Mesendoderm (in vitro differentiated cells): ENCODE measurements around the gene USP13.
"Not testable (repeated sequence)": the region's sequence is repeated elsewhere in the genome, so short reads cannot be mapped to it uniquely, and the experiment has no call there.

Source experiments
- DNase-seq: peaks from one replicate; pipeline ENCODE4 v3.0.0; 2013
- H2AK5ac ChIP-seq: 2 replicates; pipeline ENCODE4 v1.6.1; 2013; ENCODE audit warnings: low read length, inconsistent platforms
- H2BK120ac ChIP-seq: 2 replicates; pipeline ENCODE4 v1.6.1; 2013; ENCODE audit warnings: low read depth, mild to moderate bottlenecking, low read length, moderate library complexity, mixed read lengths
- H2BK15ac ChIP-seq: replicated peaks from 2 replicates; pipeline ENCODE4 v1.6.1; 2013; ENCODE audit warnings: low read depth, mild to moderate bottlenecking, moderate library complexity
- H2BK5ac ChIP-seq: 2 replicates; pipeline ENCODE4 v1.6.1; 2013; ENCODE audit warnings: low read length, inconsistent platforms
- H3K18ac ChIP-seq: 2 replicates; pipeline ENCODE4 v1.6.1; 2013; ENCODE audit warnings: mild to moderate bottlenecking, low read length, mixed read lengths
- H3K23ac ChIP-seq: one replicate; pipeline ENCODE4 v1.6.1; 2013; ENCODE audit warnings: low read length
- H3K27ac ChIP-seq: 2 replicates; pipeline ENCODE4 v1.5.1; 2013; ENCODE audit warnings: low read depth, mild to moderate bottlenecking, inconsistent platforms, low read length, moderate library complexity
- H3K27me3 ChIP-seq: 2 replicates; pipeline ENCODE4 v1.6.1; 2013; ENCODE audit warnings: low read length, control low read depth, mild to moderate bottlenecking, inconsistent platforms; ENCODE audit not compliant: insufficient read depth, poor library complexity
- H3K36me3 ChIP-seq: 2 replicates; pipeline ENCODE4 v1.6.1; 2013; ENCODE audit warnings: low read length, inconsistent platforms; ENCODE audit not compliant: control insufficient read depth, insufficient read depth
- H3K4ac ChIP-seq: one replicate; pipeline ENCODE4 v1.6.1; 2013; ENCODE audit warnings: low read depth, mild to moderate bottlenecking, low read length, moderate library complexity
- H3K4me1 ChIP-seq: 2 replicates; pipeline ENCODE4 v1.6.1; 2013; ENCODE audit warnings: low read depth, low read length, inconsistent platforms; ENCODE audit not compliant: control insufficient read depth
- H3K4me2 ChIP-seq: 2 replicates; pipeline ENCODE4 v1.6.1; 2013; ENCODE audit warnings: low read length
- H3K4me3 ChIP-seq: 2 replicates; pipeline ENCODE4 v1.5.1; 2013; ENCODE audit warnings: mild to moderate bottlenecking, low read length
- H3K56ac ChIP-seq: one replicate; pipeline ENCODE4 v1.6.1; 2013; ENCODE audit warnings: low read length
- H3K79me1 ChIP-seq: 2 replicates; pipeline ENCODE4 v1.6.1; 2013; ENCODE audit warnings: low read length, inconsistent platforms
- H3K79me2 ChIP-seq: 2 replicates; pipeline ENCODE4 v1.6.1; 2013; ENCODE audit warnings: mild to moderate bottlenecking, low read length; ENCODE audit not compliant: control insufficient read depth, insufficient read depth
- H3K9ac ChIP-seq: 2 replicates; pipeline ENCODE4 v1.6.1; 2013; ENCODE audit warnings: low read length, inconsistent platforms
- H4K5ac ChIP-seq: one replicate; pipeline ENCODE4 v1.6.1; 2013; ENCODE audit warnings: low read length
- H4K8ac ChIP-seq: one replicate; pipeline ENCODE4 v1.6.1; 2013; ENCODE audit warnings: low read depth, mild to moderate bottlenecking, control low read depth, low read length, moderate library complexity
- WGBS: extraction: QIAGEN DNeasy Blood & Tissue Kit; methylation state at CpG from one replicate; pipeline ENCODE4 v1.1.7; 2013; ENCODE audit warnings: low lambda C conversion rate, missing lambda C conversion rate; ENCODE audit not compliant: insufficient coverage; ENCODE audit errors: extremely low coverage; 5-methylcytosine and 5-hydroxymethylcytosine counted together

The USP13 gene

DNA sequence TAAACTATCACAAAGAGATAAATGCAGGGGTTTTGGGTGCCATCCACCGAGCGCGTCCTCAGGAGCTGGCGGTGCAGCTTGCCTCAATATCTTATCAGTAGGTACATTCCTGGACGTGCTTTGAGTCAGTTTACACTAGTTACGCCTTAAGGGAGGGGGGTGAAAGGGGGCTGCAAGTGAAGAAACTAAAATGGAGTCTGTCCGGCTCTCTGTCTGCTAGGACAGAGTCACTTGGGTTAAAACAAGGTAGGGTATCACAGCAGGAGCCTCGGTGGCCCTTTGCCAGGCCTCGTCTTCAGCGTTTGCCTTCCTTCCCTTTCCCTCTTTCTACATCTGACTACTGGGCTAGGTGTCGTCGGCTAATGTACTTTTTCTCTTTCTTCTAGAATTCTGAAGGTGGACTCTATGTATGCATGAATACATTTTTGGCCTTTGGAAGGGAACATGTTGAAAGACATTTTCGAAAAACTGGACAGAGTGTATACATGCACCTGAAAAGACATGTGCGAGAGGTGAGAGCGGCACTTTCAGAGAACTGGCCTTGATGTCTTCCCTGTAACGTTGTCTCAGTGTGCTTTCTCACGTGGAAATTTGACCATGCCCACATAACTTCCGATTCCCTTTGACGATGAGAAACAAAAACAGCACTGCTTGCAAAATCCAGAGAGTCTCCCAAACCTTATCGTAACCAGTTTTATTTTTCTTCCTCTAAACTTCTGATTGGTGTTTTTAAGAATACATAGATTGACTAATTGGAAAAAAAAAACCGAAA lies 28.8 kb downstream of the USP13 start:
- Histone ChIP-seq H3K56ac (no peak overlapping the region), H3K79me2 (peaks cover 2% of the 10 kb centered on the region), H4K5ac (no peak overlapping the region), H3K23ac (no peak overlapping the region), H4K8ac (no peak overlapping the region), H3K27me3 (no peaks in the 10 kb centered on the region), H3K9ac (no peak overlapping the region), H2BK5ac (no peak overlapping the region), H3K4me2 (no peak overlapping the region), H2AK5ac (no peak overlapping the region), H2BK120ac (no peak overlapping the region), H3K79me1 (peaks cover 8% of the 10 kb centered on the region), H3K4me1 (no peaks in the 10 kb centered on the region), H3K36me3 (no peaks in the 10 kb centered on the region), H3K4ac (no peak overlapping the region), H3K18ac (no peak overlapping the region), H3K27ac (no peak overlapping the region), H2BK15ac (no peak overlapping the region), H3K4me3 (no peak overlapping the region)
- WGBS, result no CpG with 5 or more reads among the region's 21 CpGs
- DNase-seq, result no peak

DNA sequence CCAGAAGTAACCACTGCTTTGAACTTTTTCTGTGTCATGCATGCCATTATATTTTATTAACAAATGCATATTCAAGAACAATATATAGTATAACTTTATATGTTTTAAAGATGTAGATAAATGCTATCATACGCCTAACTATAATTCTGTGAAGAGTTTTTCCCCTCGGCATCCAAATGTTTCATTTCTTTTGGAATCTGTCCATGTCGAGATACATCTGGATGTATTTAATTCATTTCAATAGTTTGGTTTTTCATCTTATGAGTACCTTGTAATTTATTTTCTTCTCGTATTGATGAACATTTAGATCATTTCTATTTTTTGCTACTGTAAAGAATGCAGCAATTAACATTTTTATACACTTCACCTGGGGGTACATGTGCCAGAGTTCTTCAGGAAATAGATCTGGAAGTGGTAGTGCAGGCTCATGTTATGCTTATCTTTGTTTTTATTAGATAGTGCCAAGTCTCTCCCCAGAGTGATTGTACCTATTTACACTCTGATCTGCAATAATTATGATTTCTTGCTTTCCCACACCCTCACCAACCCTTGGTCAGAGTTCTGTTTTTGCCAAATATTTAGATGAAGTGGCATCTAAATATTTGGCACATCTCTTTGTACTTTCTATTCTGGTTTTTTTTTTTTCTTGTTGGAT lies 29.7 kb downstream of the USP13 start:
- H3K36me3 ChIP-seq, result no peaks in the 10 kb centered on the region
- H3K4me2 ChIP-seq, result no peak overlapping the region
- no peak overlapping the region for H2AK5ac ChIP-seq
- no peak overlapping the region for H3K18ac ChIP-seq
- H2BK120ac ChIP-seq, result no peak overlapping the region
- H4K8ac ChIP-seq, result no peak overlapping the region
- DNase-seq, result no peak
- H3K79me1 ChIP-seq, result peaks cover 7% of the 10 kb centered on the region
- no peak overlapping the region for H2BK5ac ChIP-seq
- H3K9ac ChIP-seq, result no peak overlapping the region
- no peak overlapping the region for H2BK15ac ChIP-seq
- H3K4ac ChIP-seq, result no peak overlapping the region
- no peak overlapping the region for H3K56ac ChIP-seq
- no peaks in the 10 kb centered on the region for H3K27me3 ChIP-seq
- H3K79me2 ChIP-seq, result peaks cover 2% of the 10 kb centered on the region
- no peak overlapping the region for H4K5ac ChIP-seq
- no peaks in the 10 kb centered on the region for H3K4me1 ChIP-seq
- no CpG with 5 or more reads among the region's 4 CpGs for WGBS
- H3K4me3 ChIP-seq, result no peak overlapping the region
- no peak overlapping the region for H3K27ac ChIP-seq
- no peak overlapping the region for H3K23ac ChIP-seq

DNA sequence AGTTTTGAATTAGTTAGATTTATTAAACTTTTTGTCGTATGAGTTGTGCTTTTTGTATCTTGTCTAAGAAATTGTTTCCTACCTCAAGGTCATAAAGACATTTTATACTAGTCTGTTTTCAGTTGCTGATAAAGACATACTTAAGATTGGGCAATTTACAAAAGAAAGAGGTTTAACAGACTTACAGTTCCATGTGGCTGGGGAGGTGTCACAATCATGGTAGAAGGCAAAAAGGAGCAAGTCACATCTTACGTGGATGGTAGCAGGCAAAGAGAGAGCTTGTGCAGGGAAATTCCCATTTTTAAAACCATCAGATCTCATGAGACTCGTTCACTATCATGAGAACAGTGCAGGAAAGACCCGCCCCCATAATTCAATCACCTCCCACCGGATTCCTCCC lies 30.4 kb downstream of the USP13 start:
- not testable (repeated sequence) for H3K4me2 ChIP-seq, H3K18ac ChIP-seq, H2BK120ac ChIP-seq, H3K56ac ChIP-seq, H3K27ac ChIP-seq, H3K79me2 ChIP-seq, H3K23ac ChIP-seq, H2AK5ac ChIP-seq, H3K4me3 ChIP-seq, H4K8ac ChIP-seq, H4K5ac ChIP-seq, H2BK5ac ChIP-seq, H3K9ac ChIP-seq, H3K4me1 ChIP-seq, H3K4ac ChIP-seq, H3K79me1 ChIP-seq, H3K36me3 ChIP-seq, H2BK15ac ChIP-seq, DNase-seq, H3K27me3 ChIP-seq
- 100% methylated on average over 1 of the region's 5 CpGs for WGBS

DNA sequence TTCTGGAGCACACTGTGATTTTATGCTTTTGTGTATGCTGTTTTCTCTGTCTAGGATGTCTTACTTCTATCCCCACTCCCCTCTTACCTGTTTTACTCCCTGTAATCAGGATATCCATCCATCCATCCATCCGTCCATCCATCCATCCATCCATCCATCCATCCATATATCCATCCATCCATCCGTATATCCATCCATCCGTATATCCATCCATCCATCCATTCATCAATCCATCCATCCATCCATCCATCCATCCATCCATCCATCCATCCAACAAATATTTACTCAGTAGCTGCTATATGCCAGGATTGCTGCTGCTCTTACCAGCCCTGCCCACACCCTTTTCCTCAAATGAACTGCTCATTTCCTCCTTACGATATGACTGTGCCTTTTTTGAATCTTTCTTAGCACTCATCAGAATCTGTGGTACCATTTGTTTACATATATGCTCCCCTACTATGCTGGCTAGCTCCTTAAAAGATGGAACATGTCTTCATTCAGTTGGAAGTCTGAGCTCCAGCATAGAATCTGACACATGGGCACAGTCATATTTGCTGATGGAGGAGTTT lies 35.2 kb downstream of the USP13 start:
- Histone ChIP-seq H2BK120ac (no peak overlapping the region), H3K4me1 (no peaks in the 10 kb centered on the region), H2BK5ac (no peak overlapping the region), H4K8ac (no peak overlapping the region), H3K56ac (no peak overlapping the region), H3K18ac (no peak overlapping the region), H3K9ac (no peak overlapping the region), H3K36me3 (no peaks in the 10 kb centered on the region), H3K27me3 (no peaks in the 10 kb centered on the region), H3K27ac (no peak overlapping the region), H3K79me2 (no peaks in the 10 kb centered on the region), H3K4me3 (no peak overlapping the region), H3K23ac (no peak overlapping the region), H3K79me1 (peaks cover 4% of the 10 kb centered on the region), H2BK15ac (no peak overlapping the region), H2AK5ac (no peak overlapping the region), H3K4ac (no peak overlapping the region), H4K5ac (no peak overlapping the region), H3K4me2 (no peak overlapping the region)
- 100% methylated on average over 2 of the region's 4 CpGs for WGBS
- no peak for DNase-seq

DNA sequence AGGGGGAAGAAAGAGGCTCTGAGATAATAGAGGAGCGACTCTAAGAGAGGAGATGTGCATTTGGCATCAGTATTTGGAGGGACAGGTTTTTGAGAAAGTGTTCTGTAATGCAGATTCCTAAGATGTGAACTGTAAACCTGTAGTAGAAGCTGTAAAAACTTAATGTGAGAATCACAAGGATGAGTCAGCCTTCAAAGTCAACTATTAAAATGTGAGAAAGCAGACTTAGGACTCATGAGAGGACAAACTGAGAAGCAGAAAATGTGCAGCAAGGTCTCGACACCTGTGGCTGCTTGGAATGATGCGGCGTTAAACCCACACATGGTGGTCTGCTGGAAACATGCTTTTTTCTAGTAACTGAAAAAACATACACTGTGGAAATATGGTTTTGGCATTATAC lies 36.0 kb downstream of the USP13 start:
- Histone ChIP-seq H3K79me1 (peaks cover 4% of the 10 kb centered on the region), H4K5ac (no peak overlapping the region), H2AK5ac (no peak overlapping the region), H3K4ac (no peak overlapping the region), H3K27me3 (no peaks in the 10 kb centered on the region), H3K56ac (no peak overlapping the region), H2BK5ac (no peak overlapping the region), H3K4me2 (no peak overlapping the region), H2BK120ac (no peak overlapping the region), H3K4me3 (no peak overlapping the region), H2BK15ac (no peak overlapping the region), H3K36me3 (no peaks in the 10 kb centered on the region), H3K9ac (no peak overlapping the region), H3K23ac (no peak overlapping the region), H3K4me1 (no peaks in the 10 kb centered on the region), H3K79me2 (no peaks in the 10 kb centered on the region), H4K8ac (no peak overlapping the region), H3K27ac (no peak overlapping the region), H3K18ac (no peak overlapping the region)
- WGBS, result no CpG with 5 or more reads among the region's 4 CpGs
- no peak for DNase-seq
